GM10248 (cell line): ENCODE data around the gene TMEM123.

ENCODE experiments used
- CTCF ChIA-PET: fragments of 300-600 bp; sonication (Branson Sonifier 250); formaldehyde crosslinking; extraction: SDS; loops from one replicate; lab custom pipeline; 2021; ENCODE audit warnings: antibody characterized with exemption; lab: Yijun Ruan, JAX
- POLR2A ChIA-PET: fragments of 350-650 bp; sonication (Branson Sonifier 250); formaldehyde crosslinking; extraction: SDS; loops from one replicate; lab custom pipeline; 2020; ENCODE audit warnings: antibody characterized with exemption; lab: Yijun Ruan, JAX
- DNase-seq: peaks from one replicate; pipeline ENCODE4 v3.0.0; 2012; ENCODE audit errors: extremely low spot score
- CTCF ChIP-seq: IDR thresholded peaks from 2 replicates; pipeline ENCODE4 v1.5.1; 2012; ENCODE audit warnings: mild to moderate bottlenecking, low read depth; ENCODE audit errors: extremely low read depth, missing control alignments, control extremely low read depth

TMEM123 gene

GRCh38 chr11:102416976-102417375 is 35.6 kb downstream of the TMEM123 start:
- no peak for TF ChIP-seq CTCF
- POLR2A ChIA-PET = no interaction called here
- no peak for DNase-seq
- CTCF ChIA-PET = interaction anchor here (1.7 to 9.6 kb wide), 3 partner anchors 9 to 196 kb away, joined by 4 to 73 read pairs (median 5); no protein-coding TSS in a partner anchor

- DNase-seq = no peak
- CTCF ChIA-PET = interaction anchor here (1.0 to 9.6 kb wide), 2 partner anchors 22 to 81 kb away, joined by 5 to 73 read pairs; no protein-coding TSS in a partner anchor
- POLR2A ChIA-PET = no interaction called here
- TF ChIP-seq CTCF = no peak
Measured at GRCh38 chr11:102415304-102415916, 37.2 kb downstream of the TMEM123 start.

GRCh38 chr11:102414559-102414958 is 38.0 kb downstream of the TMEM123 start:
- ChIA-PET POLR2A (no interaction called here), CTCF (interaction anchor here (2.5 to 9.6 kb wide), 2 partner anchors 9 to 21 kb away, joined by 6 to 73 read pairs; no protein-coding TSS in a partner anchor)
- no peak for TF ChIP-seq CTCF
- DNase-seq = no peak

- ChIA-PET CTCF (interaction anchor here (0.7 to 9.6 kb wide), 3 partner anchors 10 to 20 kb away, joined by 3 to 73 read pairs (median 6); no protein-coding TSS in a partner anchor), POLR2A (no interaction called here)
- no peak for TF ChIP-seq CTCF
- DNase-seq = no peak
Measured at GRCh38 chr11:102413497-102413896, 39.1 kb downstream of the TMEM123 start.

- no peak for DNase-seq
- no peak for TF ChIP-seq CTCF
- POLR2A ChIA-PET = no interaction called here
- CTCF ChIA-PET = interaction anchor here (13.7 kb wide), 1 partner anchor 18 kb away, joined by 168 read pairs; no protein-coding TSS in a partner anchor
Measured at GRCh38 chr11:102411142-102411541, 41.4 kb downstream of the TMEM123 start.

- POLR2A ChIA-PET = interaction anchor here (0.6 kb wide), 1 partner anchor 18 kb away, joined by 5 read pairs; no protein-coding TSS in a partner anchor
- TF ChIP-seq CTCF = no peak
- CTCF ChIA-PET = interaction anchor here (1.0 to 13.7 kb wide), 2 partner anchors 12 to 18 kb away, joined by 3 to 168 read pairs; no protein-coding TSS in a partner anchor
- DNase-seq = no peak
Measured at GRCh38 chr11:102410382-102410784, 42.2 kb downstream of the TMEM123 start.
